Endothelial cell of umbilical vein (primary cell): ENCODE measurements around the gene PYGO2. TPM values are rescaled to one million over a fixed set of nuclear protein-coding genes. Genes with fewer than 3 reads are reported as not detected.

Experiments used
- BruUV-seq: library from RNA; stranded (reverse); fragments of 400-500 nt; replicated peaks from 2 replicates; lab custom pipeline; 2021; lab: Mats Ljungman, UMichigan
- CTCF ChIA-PET: fragments of 300-600, 350-600 bp; sonication (Branson Sonifier 250); formaldehyde crosslinking; loops from one replicate; lab custom pipeline; 2021; ENCODE audit warnings: antibody characterized with exemption, inconsistent platforms; lab: Charles Lee
- POLR2A ChIA-PET: fragments of 300-600, 350-600 bp; sonication (Branson Sonifier 250); formaldehyde crosslinking; loops from one replicate; lab custom pipeline; 2021; ENCODE audit warnings: antibody characterized with exemption, inconsistent platforms; lab: Charles Lee
- DNase-seq: peaks from one replicate; pipeline ENCODE4 v3.0.0-alpha.2; 2011; ENCODE audit warnings: low read depth, low spot score
- FAIRE-seq: peaks from 2 replicates; lab custom pipeline; 2011; peaks lifted over from hg19 to GRCh38; lab: Jason Lieb, UNC
- H2AFZ ChIP-seq: 2 replicates; pipeline ENCODE4 v1.6.0; 2012; ENCODE audit warnings: low read depth, low read length, control low read depth, inconsistent platforms
- H3K27ac ChIP-seq: 2 replicates; pipeline ENCODE4 v1.5.1; 2011; ENCODE audit warnings: low read depth, mild to moderate bottlenecking, control low read depth, low read length, moderate library complexity; ENCODE audit not compliant: insufficient read depth
- H3K27me3 ChIP-seq, 2 experiments: 2 replicates each; pipeline versions ENCODE4 v1.6.0 to v1.6.1; 2011; ENCODE audit warnings: low read length in 2 of 2, mixed read lengths in 1 of 2; ENCODE audit not compliant: control insufficient read depth in 2 of 2, insufficient read depth in 2 of 2
- H3K36me3 ChIP-seq, 2 experiments: 2 replicates in 1 of 2; 3 replicates in 1 of 2; pipeline ENCODE4 v1.5.1; 2011; ENCODE audit warnings: low read length in 2 of 2, mild to moderate bottlenecking in 1 of 2, moderate library complexity in 1 of 2; ENCODE audit not compliant: control insufficient read depth in 2 of 2, insufficient read depth in 2 of 2; ENCODE audit errors: extremely low read depth in 1 of 2
- H3K4me1 ChIP-seq: 3 replicates; pipeline ENCODE4 v1.5.1; 2011; ENCODE audit warnings: mild to moderate bottlenecking, low read length; ENCODE audit not compliant: control insufficient read depth, insufficient read depth; ENCODE audit errors: extremely low read depth
- H3K4me2 ChIP-seq: 2 replicates; pipeline ENCODE4 v1.6.1; 2011; ENCODE audit warnings: low read length, control low read depth, mixed read lengths; ENCODE audit not compliant: insufficient read depth
- H3K4me3 ChIP-seq, 3 experiments: fragments of 200-600 bp in 1 of 3; sonication (generic), shearing (Covaris generic) in 1 of 3; replicated peaks in 1 of 3; 2 replicates each; pipeline ENCODE4 v1.5.1; 2011 to 2016; ENCODE audit warnings: control low read depth in 3 of 3, low read length in 3 of 3, mild to moderate bottlenecking in 2 of 3, inconsistent platforms in 1 of 3, low read depth in 1 of 3, moderate library complexity in 1 of 3; ENCODE audit not compliant: insufficient read depth in 1 of 3
- H3K79me2 ChIP-seq: 2 replicates; pipeline ENCODE4 v1.6.0; 2012; ENCODE audit warnings: low read length, inconsistent platforms; ENCODE audit not compliant: control insufficient read depth, insufficient read depth
- H3K9ac ChIP-seq: replicated peaks from 2 replicates; pipeline ENCODE3; 2011; ENCODE audit warnings: low read length, control low read depth; ENCODE audit not compliant: insufficient read depth; ENCODE audit errors: extremely low read depth
- H3K9me1 ChIP-seq: replicated peaks from 3 replicates; pipeline ENCODE4 v1.6.0; 2011; ENCODE audit warnings: mild to moderate bottlenecking, low read length; ENCODE audit not compliant: control insufficient read depth, insufficient read depth; ENCODE audit errors: extremely low read depth
- H3K9me3 ChIP-seq: replicated peaks from 2 replicates; pipeline ENCODE4 v1.5.1; 2012; ENCODE audit warnings: low read length, inconsistent platforms; ENCODE audit not compliant: control insufficient read depth, insufficient read depth
- H4K20me1 ChIP-seq: replicated peaks from 2 replicates; pipeline ENCODE3; 2011; ENCODE audit warnings: mild to moderate bottlenecking, low read length; ENCODE audit not compliant: control insufficient read depth, insufficient read depth; ENCODE audit errors: extremely low read depth
- EZH2 ChIP-seq: IDR thresholded peaks from 2 replicates; pipeline ENCODE4 v1.6.1; 2012; ENCODE audit warnings: borderline replicate concordance, low read depth, mild to moderate bottlenecking, moderate library complexity, low read length, inconsistent platforms; ENCODE audit not compliant: severe bottlenecking
- FOS ChIP-seq: IDR thresholded peaks from 2 replicates; pipeline ENCODE4 v1.6.1; 2011; ENCODE audit warnings: mild to moderate bottlenecking, low read length, moderate library complexity, borderline replicate concordance; ENCODE audit not compliant: insufficient read depth
- GATA2 ChIP-seq: IDR thresholded peaks from 2 replicates; pipeline ENCODE4 v1.7.0; 2011; ENCODE audit warnings: low read depth, mild to moderate bottlenecking, moderate library complexity, mixed read lengths, low read length; ENCODE audit not compliant: insufficient read length, insufficient read depth
- JUN ChIP-seq: IDR thresholded peaks from 2 replicates; pipeline ENCODE4 v1.6.1; 2011; ENCODE audit warnings: borderline replicate concordance, low read depth; ENCODE audit not compliant: insufficient read length, insufficient read depth
- MYC ChIP-seq: IDR thresholded peaks from one replicate; pipeline ENCODE4 v1.6.1; 2011; ENCODE audit warnings: mild to moderate bottlenecking, low read depth, low read length
- POLR2A ChIP-seq: IDR thresholded peaks from 2 replicates; pipeline ENCODE4 v1.6.1; 2012; ENCODE audit warnings: low read depth, mild to moderate bottlenecking, control low read depth, low read length
- POLR2AphosphoS5 ChIP-seq: IDR thresholded peaks from 2 replicates; pipeline ENCODE4 v1.6.1; 2012; ENCODE audit warnings: low read depth, mild to moderate bottlenecking, control low read depth, low read length, moderate library complexity; ENCODE audit not compliant: insufficient read depth
- dilution Hi-C: fragments of 300-500 bp; cut with MboI; formaldehyde crosslinking; loops from one replicate; pipeline ENCODE4 v1.15.0; 2019; ENCODE audit warnings: low sequenced_read_pairs; ENCODE audit not compliant: extremely low pct_ligation_motif_present
- intact Hi-C: fragments of 100-400 bp; cut with micrococcal nuclease; formaldehyde crosslinking; loops from one replicate; pipeline ENCODE4 v1.10.0; 2022
- polyA plus RNA-seq, 4 experiments: library from polyadenylated mRNA; depleted of rRNA in 3 of 4; stranded (reverse) in 3 of 4; unstranded in 1 of 4; fragments of >200 nt; gene quantifications; 2 replicates each; pipeline versions ENCODE4 v1.2.1 to v1.2.3, GENCODE V29; 2011 to 2012; ENCODE audit warnings: missing spikeins in 1 of 4
- total RNA-seq: library from RNA; stranded (reverse); gene quantifications from 2 replicates; pipeline ENCODE4 v1.2.3, GENCODE V29; 2021
- TF ChIP-seq, protein P1 (sequence below): IDR thresholded peaks from 2 replicates; pipeline ENCODE4 v1.6.1; 2011; ENCODE audit not compliant: insufficient read depth, insufficient read length
- TF ChIP-seq, protein P2 (sequence below), 2 donors: IDR thresholded peaks; 1 replicate in 1 of 2; 2 replicates in 1 of 2; pipeline ENCODE4 v1.5.1; 2011; ENCODE audit warnings: low read length in 2 of 2, mild to moderate bottlenecking in 2 of 2, moderate library complexity in 2 of 2, control low read depth in 1 of 2, inconsistent platforms in 1 of 2, low read depth in 1 of 2; ENCODE audit not compliant: insufficient read depth in 1 of 2; ENCODE audit errors: extremely low read depth in 1 of 2

Gene PYGO2
- total and polyA plus RNA-seq, 2 donors (not counting 3 experiments of a cell fraction or from before 2014, with no cell fraction given), result 19.3 to 21.5 TPM

DNA sequence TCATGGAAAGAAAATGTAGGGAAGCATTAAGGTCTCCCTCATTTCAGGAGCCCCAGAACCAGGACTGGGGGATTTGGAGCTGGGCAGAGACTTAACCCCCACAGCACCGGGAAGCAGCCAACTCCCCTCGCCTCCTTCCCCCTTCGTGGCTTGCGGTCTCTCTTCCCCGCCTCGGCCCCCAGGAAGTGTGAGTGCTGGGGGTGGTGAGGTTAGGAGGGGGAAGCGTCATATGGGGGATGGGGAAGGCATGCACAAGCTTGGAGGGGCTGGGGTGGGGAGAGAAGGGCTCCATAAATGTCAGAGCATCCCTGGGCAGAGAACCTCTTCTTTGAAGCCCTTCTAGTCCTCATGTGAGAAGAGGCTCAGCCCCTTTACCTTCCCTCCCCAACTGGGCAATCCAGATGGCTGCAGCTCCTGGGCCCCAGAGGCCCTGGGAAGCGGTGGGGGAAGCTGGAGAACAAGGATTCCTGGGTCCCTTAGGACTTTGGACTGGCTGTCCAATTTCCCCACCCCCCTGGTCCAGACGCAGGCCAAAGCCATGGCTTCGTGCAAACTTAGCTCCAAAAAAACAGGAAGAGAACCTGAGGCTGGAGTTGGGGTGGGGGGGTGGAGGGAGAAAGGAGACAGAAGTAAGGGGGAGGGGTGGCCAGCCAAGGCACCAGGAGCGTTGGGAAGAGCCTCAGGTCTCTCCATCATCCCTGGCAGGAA lies 48.8 kb upstream of the PYGO2 start:
- H3K27me3 ChIP-seq, result no peaks in the 10 kb centered on the region
- BruUV-seq, result no TSS peak
- H3K4me3 ChIP-seq, result no peak overlapping the region
- intact Hi-C loops (no loop called here), dilution Hi-C loops (no loop called here)
- ChIA-PET CTCF (interaction anchor here (0.6 kb wide), 1 partner anchor 47 kb away, joined by 5 read pairs; no protein-coding TSS in a partner anchor), POLR2A (interaction anchor here (0.6 kb wide), 1 partner anchor 9 kb away, joined by 6 read pairs; no protein-coding TSS in a partner anchor)
- no peaks in the 10 kb centered on the region for H3K9me3 ChIP-seq
- DNase-seq (no peak), FAIRE-seq (no peak)
- no peak overlapping the region for H3K9ac ChIP-seq
- no peaks in the 10 kb centered on the region for H3K9me1 ChIP-seq
- no peaks in the 10 kb centered on the region for H4K20me1 ChIP-seq
- H2AFZ ChIP-seq, result no peak overlapping the region
- H3K27ac ChIP-seq, result no peak overlapping the region
- no peak overlapping the region for H3K4me2 ChIP-seq
- peaks cover 2% of the 10 kb centered on the region for H3K4me1 ChIP-seq
- TF ChIP-seq FOS, result no peak
- TF ChIP-seq GATA2, result no peak
- TF ChIP-seq POLR2A, result no peak
- TF ChIP-seq POLR2AphosphoS5, result no peak
- TF ChIP-seq, protein P1, sequence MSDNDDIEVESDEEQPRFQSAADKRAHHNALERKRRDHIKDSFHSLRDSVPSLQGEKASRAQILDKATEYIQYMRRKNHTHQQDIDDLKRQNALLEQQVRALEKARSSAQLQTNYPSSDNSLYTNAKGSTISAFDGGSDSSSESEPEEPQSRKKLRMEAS, result no peak
- no peak for TF ChIP-seq MYC
- no peak for TF ChIP-seq JUN
- TF ChIP-seq, protein P2, sequence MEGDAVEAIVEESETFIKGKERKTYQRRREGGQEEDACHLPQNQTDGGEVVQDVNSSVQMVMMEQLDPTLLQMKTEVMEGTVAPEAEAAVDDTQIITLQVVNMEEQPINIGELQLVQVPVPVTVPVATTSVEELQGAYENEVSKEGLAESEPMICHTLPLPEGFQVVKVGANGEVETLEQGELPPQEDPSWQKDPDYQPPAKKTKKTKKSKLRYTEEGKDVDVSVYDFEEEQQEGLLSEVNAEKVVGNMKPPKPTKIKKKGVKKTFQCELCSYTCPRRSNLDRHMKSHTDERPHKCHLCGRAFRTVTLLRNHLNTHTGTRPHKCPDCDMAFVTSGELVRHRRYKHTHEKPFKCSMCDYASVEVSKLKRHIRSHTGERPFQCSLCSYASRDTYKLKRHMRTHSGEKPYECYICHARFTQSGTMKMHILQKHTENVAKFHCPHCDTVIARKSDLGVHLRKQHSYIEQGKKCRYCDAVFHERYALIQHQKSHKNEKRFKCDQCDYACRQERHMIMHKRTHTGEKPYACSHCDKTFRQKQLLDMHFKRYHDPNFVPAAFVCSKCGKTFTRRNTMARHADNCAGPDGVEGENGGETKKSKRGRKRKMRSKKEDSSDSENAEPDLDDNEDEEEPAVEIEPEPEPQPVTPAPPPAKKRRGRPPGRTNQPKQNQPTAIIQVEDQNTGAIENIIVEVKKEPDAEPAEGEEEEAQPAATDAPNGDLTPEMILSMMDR (IDR thresholded peaks at IDR 0.05; ENCODE audit: extremely low read depth in 1 of 2, insufficient read depth in 1 of 2, low read depth in 1 of 2, low read length in 2 of 2), result no peak
- TF ChIP-seq EZH2, result no peak
- H3K36me3 ChIP-seq, result peaks cover 0 to 6% of the 10 kb centered on the region in 2 experiments
- H3K79me2 ChIP-seq, result peaks cover 8% of the 10 kb centered on the region
